ENCODE data around the gene GRID2. TPM values are rescaled to one million over a fixed set of nuclear protein-coding genes. Genes with fewer than 3 reads are reported as not detected.

Gene GRID2
- total and polyA plus RNA-seq, 2 experiments from 2014 or later: 0.12 TPM; not detected in 1

GRCh38 chr4:93451954-93452353 lies 1148.2 kb downstream of the GRID2 start:
- Histone ChIP-seq H3K36me3 (no peaks in the 10 kb centered on the region), H3K9me3 (ENCODE audit: low read depth) (no peaks in the 10 kb centered on the region), H3K27me3 (no peaks in the 10 kb centered on the region), H3K27ac (no peak overlapping the region), H3K4me1 (ENCODE audit: low read depth) (no peaks in the 10 kb centered on the region), H3K4me3 (no peak overlapping the region)
- DNase-seq (ENCODE audit: low read depth in 1 of 2, low spot score in 1 of 2): no peak
- no peak for TF ChIP-seq CTCF (IDR thresholded peaks at IDR 0.05; ENCODE audit: low read depth, low read length)

- Histone ChIP-seq H3K9me3 (ENCODE audit: low read depth) (no peaks in the 10 kb centered on the region), H3K27me3 (no peaks in the 10 kb centered on the region), H3K4me3 (no peak overlapping the region), H3K27ac (no peak overlapping the region), H3K36me3 (no peaks in the 10 kb centered on the region), H3K4me1 (ENCODE audit: low read depth) (no peaks in the 10 kb centered on the region)
- no peak for DNase-seq (ENCODE audit: low read depth in 1 of 2, low spot score in 1 of 2)
- no peak for TF ChIP-seq CTCF (IDR thresholded peaks at IDR 0.05; ENCODE audit: low read depth, low read length)
Measured at GRCh38 chr4:93461541-93461940, 1157.8 kb downstream of the GRID2 start.

- DNase-seq (ENCODE audit: low read depth in 1 of 2, low spot score in 1 of 2): peak in 1 of 2 donors; percentile 26
Measured at GRCh38 chr4:93466446-93466845, 1162.7 kb downstream of the GRID2 start.

GRCh38 chr4:93467484-93468155 lies 1163.9 kb downstream of the GRID2 start:
- no peaks in the 10 kb centered on the region for H3K36me3 ChIP-seq
- no peaks in the 10 kb centered on the region for H3K9me3 ChIP-seq (ENCODE audit: low read depth)
- no peak overlapping the region for H3K27ac ChIP-seq
- no peaks in the 10 kb centered on the region for H3K4me1 ChIP-seq (ENCODE audit: low read depth)
- no peaks in the 10 kb centered on the region for H3K27me3 ChIP-seq
- no peak overlapping the region for H3K4me3 ChIP-seq
- TF ChIP-seq CTCF (IDR thresholded peaks at IDR 0.05; ENCODE audit: low read depth, low read length): no peak
- peak in 1 of 2 donors; percentile 33 for DNase-seq (ENCODE audit: low read depth in 1 of 2, low spot score in 1 of 2)

More at GRCh38 chr4:93466446-93466845, 1162.7 kb downstream of the GRID2 start:
- H3K4me1 ChIP-seq (ENCODE audit: low read depth): no peaks in the 10 kb centered on the region
- TF ChIP-seq CTCF (IDR thresholded peaks at IDR 0.05; ENCODE audit: low read depth, low read length): no peak
- H3K27ac ChIP-seq: no peak overlapping the region
- H3K9me3 ChIP-seq (ENCODE audit: low read depth): no peaks in the 10 kb centered on the region
- no peak overlapping the region for H3K4me3 ChIP-seq
- H3K36me3 ChIP-seq: no peaks in the 10 kb centered on the region
- no peaks in the 10 kb centered on the region for H3K27me3 ChIP-seq

GRCh38 chr4:93469560-93469959 lies 1165.8 kb downstream of the GRID2 start:
- Histone ChIP-seq H3K27me3 (no peaks in the 10 kb centered on the region), H3K4me1 (ENCODE audit: low read depth) (no peaks in the 10 kb centered on the region), H3K36me3 (no peaks in the 10 kb centered on the region), H3K4me3 (no peak overlapping the region), H3K27ac (no peak overlapping the region), H3K9me3 (ENCODE audit: low read depth) (no peaks in the 10 kb centered on the region)
- TF ChIP-seq CTCF (IDR thresholded peaks at IDR 0.05; ENCODE audit: low read depth, low read length): no peak
- DNase-seq (ENCODE audit: low read depth in 1 of 2, low spot score in 1 of 2): no peak

Measured in cardiac muscle cell (in vitro differentiated cells and primary cell).